NOMO-1 treated with DMSO at 0.1 percent for 48 hours (cell line): ENCODE data around the gene DNAH14.
"Not testable (repeated sequence)": the region's sequence is repeated elsewhere in the genome, so short reads cannot be mapped to it uniquely, and the experiment has no call there.

Experiments used
- DNase-seq: peaks from one replicate; lab custom pipeline; 2025; ENCODE audit not compliant: unreplicated experiment; lab: John Stamatoyannopoulos, UW

DNAH14 gene

DNA sequence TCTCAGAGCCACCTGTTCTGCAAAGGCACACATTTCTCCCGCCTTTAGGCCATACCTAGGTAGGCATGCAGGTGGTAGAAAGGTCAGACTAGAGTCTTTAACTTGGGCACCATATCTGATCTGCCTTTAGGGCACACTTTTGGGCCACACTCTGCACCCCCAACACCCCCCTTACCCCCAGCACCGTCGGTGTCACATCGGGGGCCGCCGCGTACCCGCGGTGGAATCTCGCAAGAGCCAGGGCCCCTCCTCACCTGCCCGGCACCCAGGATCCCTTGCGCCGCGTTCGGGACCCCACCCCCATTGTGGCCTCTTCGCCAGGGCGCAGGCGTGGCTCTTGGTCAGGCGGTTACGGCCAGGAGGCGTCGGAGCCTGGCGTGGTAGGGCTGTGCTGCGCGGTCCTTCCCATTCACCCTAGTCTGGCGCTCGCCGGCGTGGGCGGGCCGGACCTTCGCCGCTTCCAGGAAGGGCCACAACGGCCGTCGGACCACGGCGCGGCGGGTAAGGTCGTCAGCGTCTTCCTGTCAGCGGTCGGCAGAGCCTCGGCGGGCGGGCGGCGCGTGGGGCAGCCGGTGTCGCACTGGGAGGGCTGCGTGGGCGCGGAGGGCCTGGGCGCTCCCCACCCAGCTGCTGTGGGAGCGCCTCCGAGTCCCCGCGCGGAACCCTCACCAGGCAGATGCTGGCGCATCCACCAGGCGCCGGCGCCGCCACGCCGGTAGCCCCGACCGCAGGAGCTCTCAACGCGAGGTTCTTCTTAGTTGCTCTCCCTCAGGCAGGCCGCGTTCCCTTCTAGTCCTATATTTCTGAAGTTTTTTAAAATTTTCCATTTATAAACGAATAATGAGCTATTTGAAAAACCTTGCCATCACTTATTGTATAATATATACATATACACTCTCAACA lies at the start of gene DNAH14:
DNAH14 (plus strand) TSS at position 341 of the 903 bp plus-strand sequence. CDS start 23,028 bp downstream, outside the sequence.
- peak; percentile 53 for DNase-seq

DNA sequence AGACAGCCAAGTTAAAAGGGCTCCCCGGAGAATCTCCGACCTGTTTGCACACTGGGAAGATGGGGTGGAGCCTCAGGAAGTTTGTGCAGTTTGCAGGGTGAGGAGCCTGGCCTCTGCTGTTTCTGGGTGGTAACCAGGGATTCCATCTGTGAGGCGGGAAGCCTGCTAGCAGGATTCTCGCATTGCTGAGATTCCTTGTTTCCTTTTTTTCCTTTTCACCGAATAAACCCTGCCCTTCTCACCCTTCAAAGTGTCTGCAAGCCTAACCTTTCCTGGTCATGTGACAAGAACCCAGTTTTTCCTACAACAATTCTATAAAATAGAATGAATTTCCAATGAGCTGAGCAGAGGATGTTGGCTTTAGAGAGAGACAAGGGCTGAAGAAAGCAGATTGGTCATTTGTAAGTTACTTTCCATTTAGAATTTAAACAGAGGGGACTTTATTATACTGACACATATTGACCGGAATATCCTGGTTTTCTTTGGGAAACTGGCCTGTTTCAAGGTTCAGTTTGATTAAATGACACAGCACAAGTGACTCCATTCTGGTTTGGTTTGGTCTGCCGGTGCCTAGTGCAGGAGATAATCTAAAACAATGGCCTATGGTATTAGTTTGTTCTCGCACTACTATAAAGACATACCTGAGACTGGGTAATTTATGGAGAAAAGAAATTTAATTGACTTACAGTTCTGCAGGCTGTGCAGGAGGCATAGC lies 48.7 kb upstream of the DNAH14 start:
- DNase-seq = no peak

DNA sequence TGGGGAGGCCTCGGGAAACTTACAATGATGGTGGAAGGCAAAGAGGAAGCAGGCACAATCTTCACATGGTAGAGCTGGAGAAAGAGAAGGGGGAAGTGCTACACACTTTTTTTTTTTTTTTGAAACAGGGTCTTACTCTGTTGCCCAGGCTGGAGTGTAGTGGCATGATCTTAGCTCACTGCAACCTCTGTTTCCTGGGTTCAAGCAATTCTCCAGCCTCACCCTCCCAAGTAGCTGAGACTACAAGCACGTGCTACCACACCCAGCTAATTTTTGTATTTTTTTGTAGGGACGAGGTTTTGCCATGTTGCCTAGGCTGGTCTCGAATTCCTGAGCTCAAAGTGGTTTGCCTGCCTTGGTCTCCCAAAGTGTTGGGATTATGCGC lies 48.2 kb upstream of the DNAH14 start:
- peak; percentile 10 for DNase-seq

DNA sequence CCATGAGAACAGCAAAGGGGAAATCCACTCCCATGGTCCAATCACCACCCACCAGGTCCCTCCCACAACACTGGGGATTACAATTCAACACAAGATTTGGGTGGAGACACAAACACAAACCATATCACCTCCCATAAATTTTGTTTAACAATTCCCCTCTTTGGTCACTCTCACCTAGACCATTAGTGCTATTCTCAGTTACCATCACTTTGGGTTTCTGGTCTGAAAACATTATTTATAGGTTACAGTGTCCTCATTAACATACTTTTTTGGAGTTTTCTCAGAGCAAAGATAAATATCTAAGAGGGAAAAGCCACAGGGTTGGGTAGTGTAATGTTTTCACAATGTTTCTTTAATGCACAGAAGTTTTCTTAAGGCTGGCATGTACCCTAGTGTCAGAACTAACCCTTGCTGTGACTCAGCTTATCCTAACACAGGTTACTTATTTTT lies 47.7 kb upstream of the DNAH14 start:
- DNase-seq = no peak

DNA sequence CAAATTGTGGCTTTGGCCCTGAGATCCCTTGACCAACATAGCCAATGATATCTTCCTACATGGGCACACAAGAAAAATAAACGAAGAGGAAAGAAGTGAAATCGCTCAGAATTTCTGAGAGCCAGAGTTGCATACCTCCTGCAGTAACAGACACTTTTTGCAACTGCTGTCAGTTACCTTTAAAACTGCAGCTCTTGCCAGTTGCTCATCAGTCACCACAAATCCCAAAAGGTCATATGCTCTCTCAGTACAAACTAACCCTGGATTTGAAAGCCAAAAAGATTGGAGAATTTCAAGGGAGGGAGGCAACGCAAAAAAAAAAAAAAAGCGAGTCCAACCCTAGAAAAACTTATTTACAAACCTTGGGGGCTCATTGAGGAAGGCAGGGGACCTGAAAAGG lies 47.2 kb upstream of the DNAH14 start:
- DNase-seq = no peak

DNA sequence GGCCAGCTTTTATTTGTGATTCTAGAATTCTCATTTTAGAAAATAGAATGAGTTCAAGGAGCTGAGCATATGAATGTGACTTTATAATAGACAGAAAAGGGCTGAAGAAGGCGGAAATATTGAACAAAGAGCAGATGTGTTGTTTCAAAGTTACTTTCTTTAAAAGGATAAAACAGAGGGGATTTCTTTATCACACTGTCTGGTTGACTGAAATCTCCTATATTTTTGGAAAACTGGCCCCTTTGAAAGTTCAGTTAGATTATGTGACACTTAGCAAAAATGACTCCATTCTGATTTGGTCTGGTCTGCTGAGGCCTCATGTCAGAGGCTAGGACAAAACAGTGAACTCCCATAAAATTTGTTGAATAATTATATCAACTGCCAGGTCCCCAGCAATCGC lies 46.4 kb upstream of the DNAH14 start:
- DNase-seq = no peak

DNA sequence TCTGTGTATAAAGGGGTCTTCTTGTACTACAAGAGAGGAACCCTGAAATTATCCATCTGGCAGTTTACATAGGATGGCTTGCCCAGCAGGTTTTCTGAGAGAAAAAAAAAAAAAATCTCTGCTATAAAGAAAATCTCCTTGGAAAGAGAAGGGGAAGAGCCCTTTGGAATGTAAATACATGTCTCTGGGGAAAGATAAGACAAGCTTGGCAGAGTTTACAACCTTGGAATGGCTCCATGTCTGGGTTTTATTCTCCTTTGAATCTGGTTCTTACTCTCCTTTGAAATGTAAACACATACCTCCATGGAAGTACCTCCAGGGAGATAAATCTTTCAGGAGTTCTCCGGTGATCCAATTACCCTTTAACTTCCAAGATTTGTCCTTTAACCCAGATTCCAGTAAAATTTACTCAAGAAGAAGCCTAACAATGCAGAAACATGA lies 45.1 kb upstream of the DNAH14 start:
- DNase-seq = no peak

DNA sequence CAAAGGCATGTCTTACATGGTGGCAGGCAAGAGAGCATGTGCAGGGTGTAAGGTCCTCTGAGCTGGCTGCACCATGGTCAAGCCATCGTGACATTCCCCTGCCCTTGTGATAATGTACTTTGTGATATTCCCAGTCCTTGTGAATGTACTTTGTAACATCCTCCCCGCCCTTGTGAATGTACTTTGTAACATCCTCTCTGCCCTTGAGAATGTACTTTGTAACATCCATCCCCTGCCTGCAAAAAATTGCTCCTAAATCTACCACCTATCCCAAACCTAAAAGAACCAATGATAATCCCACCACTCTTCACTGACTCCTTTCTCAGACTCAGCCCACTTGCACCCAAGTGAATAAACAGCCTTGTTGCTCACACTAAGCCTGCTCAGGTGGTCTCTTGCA lies 44.1 kb upstream of the DNAH14 start:
- not testable (repeated sequence) for DNase-seq

DNA sequence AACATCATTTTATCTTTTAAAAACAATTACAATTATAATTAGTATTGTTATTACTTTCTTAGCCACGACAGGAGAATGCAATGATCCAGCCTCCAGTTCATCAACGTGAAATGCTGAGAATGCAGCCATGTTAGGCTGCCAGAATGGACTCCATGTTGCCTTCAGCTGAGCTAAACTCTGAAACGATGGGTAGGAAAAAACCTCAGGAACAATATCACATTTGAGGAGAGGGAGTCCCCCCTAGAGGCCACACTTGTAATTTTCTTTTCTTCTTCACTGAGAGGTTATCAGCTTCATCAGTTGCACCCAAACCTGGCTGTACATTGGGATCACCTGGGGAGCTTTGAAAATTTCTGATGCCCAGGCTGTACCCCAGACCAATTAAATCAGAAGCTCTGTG lies 34.6 kb upstream of the DNAH14 start:
- no peak for DNase-seq

DNA sequence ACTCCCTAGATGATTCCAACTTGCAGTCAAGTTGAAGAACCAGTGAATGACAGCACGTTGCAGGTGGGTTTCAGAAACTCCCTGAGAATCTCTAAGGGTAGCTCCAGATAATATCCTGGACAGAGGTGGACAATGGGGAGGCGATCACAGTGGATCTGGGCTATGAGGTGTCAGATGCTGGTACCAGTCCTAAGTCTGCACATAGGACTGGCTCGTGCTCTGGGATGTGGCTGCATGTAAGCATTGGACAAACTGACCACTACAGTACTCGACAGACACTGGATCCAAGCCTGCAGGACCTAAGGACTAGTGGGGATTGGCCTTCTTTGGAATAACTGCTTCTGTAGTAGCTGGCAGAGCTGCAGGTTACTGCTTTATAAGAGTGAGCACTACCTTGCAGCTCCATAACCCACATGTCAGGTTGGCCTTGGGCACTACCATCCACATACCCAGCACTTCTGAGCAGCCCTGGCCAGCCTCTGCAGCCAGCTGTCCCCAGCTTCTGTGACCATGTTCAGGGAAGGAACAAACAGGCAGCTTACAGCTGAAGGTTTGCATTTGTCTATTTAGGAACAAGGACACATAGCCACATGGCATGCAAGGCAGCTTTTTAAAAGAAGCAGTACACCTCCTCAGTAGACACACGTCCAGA lies 33.2 kb upstream of the DNAH14 start:
- DNase-seq = no peak

DNA sequence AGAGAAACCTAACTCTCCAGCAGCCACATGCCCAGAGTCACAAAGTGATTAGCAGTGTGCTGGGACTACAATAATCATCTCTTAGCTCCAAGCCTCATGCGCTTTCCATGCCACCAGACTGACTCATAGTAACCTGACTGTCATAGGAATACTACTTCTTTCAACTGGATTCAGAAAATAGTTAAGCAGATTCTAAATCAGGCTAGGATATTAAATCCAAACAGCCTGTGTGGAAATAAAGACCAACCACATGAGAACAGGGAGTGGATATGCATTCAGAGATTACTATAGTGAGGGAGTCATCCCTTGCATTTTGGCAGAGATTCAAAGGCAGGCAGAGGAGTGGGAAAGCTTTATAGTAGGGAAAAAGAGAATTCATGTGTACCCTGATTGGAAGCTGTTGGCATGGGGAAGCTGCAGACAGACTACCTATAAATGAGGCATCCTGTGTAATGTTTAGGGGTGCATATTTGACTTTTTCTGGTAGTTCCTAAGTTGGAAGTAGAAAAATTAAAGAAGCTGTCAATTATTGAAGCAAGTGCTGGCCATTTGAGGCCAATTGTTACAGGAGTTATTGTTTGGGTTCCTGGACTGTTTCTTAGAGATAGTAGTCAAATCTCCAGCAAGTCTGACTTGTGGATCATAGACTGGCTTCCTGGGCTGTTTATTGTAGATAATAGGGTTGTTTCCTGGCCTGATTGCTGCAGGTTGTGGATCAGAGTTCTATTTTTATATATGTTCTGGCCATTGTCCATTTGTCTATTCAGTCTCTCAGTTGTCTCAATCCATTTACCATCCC lies 31.7 kb upstream of the DNAH14 start:
- DNase-seq = no peak

DNA sequence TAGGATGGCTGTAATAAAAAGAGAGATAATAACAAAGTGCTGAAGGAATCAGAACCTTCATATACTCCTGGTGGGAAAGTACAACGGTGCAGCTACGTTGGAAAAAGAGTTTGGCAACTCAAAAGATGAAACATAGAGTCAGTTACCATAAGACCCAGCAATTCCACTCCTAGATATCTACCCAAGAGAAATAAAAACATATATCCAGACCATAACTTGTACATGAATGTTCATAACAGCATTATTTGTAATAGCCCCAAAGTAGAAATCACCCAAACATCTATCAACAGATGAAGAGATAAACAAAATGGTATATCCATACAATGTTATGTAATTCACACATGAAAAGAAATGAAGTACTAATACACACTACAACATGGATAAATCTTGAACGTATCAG lies 30.5 kb upstream of the DNAH14 start:
- no peak for DNase-seq

DNA sequence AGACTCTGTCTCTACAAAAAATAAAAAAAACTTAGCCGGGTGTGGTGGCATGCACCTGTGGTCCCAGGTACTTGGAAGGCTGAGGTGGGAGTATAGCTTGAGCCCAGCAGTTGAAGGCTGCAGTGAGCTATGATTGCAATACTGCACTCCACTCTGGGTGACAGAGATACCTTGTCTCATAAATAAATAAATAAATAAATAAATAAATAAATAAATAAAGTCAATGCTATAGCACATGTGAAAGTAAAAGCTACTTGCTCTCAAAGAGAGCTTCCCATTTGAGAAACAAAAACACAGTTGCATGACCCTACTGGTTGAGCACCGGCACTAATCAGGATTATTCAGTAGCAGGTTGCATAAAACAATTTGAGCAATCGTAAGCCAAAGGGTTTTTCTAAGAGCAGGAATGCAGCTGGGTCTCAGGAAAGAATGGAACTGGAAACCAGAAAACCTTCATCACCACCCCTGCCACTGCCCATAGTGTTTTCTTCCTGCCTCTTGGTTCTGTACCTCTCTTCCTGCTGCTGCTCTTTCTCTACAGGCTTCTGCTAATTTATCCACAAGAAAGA lies 29.3 kb upstream of the DNAH14 start:
- DNase-seq = no peak

DNA sequence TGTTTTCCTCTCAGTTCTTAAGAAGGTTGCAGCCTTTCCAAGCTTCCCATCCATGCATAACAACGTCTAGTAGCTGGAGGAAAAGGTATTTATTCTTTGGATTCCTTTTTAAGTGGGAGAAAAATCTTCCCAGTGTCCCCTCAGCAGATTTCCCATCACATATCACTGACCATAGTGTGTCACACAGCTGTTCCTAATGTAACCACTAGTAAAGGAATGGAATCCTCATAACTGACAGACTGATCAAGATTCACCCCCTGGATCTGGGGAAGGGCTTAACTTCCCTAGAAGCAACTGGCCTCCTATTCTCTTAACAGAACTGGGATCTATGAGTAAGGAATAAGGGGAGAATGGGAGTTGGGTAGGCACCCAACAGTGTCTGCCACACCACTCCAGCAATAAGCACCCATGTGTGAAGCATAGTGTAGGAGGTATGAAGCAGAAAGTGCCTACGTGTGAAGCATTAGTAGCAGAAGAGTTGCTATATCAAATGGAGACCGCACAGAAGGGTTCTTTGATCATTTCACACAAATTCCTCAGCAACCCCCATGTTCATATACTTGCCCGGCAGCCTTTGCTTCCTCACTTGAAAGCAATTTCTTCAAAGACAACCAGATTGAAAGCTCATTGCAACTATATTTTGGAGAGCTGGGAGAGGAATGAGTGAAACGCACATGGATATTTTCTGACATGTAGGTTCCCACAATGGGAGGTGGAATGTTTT lies 28.2 kb upstream of the DNAH14 start:
- DNase-seq = no peak

DNA sequence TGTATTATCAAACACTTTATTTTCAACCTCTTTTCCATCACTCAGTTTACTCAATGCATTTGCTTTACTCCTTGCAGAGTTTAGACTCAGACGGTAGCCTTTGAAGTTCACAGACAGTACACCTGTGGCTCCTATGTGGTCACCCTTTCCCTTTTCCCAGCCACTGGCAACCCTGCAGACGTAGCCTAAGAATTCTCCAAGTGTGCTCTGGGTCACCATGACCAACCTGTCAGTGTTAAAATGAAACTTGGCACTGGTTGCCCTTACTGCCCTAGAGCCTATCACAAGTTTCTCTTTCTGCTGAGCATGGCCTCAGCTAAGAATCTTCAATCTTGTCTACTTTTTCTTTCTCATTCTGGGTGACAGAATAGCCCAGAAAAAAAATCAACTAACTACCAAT lies 25.5 kb upstream of the DNAH14 start:
- DNase-seq = no peak

DNA sequence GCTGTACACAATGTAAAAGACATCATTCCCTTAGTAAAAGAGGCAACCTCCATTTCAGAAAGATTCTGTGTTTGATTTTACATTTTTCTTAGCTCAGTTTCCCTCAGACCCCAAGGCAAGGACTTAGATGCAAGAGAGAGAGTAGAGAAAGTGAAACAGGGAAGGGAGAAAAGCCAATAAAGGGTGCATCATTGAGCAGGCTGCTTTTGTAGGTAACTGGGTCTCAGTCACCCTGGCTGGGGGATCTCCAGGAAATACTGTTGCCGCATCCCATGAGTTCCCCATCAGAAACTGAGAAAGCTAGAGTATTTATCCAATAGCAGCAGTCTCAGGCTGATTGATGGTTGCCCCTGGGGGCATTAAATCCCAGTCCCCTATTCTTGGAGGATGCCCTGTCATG lies 23.1 kb upstream of the DNAH14 start:
- DNase-seq = no peak

DNA sequence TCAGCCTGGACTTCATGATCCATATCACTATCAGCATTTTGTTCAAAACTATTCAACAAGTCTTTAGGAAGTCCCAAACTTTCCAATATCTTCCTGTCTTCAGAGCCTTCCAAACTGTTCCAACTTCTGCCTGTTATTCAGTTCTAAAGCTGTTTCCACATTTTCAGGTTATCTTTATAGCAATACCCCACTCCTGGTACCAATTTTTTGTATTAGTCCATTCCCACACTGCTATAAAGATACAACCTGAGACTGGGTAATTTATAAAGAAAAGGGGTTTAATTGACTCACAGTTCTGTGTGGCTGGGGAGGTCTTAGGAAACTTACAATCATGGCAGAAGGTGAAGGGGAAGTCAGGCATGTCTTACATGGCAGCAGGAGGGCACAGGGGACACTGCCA lies 18.3 kb upstream of the DNAH14 start:
- DNase-seq = no peak

DNA sequence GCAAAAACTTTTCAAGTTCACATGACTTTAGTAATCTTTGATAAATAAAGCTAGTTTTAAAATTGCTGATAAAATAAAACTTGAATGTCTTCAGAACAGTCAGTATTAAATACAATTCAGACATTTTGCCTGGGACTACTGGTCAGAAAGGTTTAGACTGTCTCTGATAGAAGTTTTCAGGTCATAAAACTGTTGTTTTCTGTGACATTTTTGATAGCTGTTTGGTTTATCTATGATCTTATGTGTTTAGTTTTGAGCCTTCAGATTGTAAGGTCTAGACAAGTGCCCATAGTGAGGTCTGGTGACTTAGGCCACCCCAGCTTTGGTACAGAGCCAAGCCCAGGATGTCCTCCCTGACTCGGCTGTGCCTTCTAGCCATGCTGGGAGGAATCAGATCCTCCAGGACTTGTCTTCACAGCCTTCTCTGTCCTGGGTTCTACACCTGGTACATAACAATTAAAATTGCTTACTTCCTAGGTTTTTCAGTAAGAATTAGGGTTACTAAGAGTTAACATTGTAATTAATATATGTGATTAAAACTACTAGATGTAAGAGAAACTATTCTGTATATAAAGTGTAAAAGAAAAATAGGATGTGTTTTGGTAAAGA lies 15.1 kb upstream of the DNAH14 start:
- no peak for DNase-seq

DNA sequence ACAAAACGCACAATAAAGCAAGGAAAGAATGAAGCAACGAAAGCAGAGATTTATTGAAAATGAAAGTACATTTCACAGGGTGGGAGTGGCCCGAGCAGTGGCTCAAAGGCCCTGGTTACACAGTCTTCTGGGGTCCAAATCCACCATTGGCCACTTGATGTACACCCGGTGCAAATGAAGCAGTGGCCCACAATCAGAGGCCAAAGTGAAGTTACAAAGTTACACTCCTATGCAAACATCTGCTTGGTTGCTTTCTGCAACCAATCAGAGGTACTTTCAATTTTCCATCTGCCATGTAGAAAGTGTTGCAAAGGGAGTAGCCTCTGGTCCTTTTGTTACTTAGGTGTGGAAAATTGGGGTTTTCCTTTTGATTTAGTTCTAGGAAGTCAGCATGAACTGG lies 10.0 kb upstream of the DNAH14 start:
- no peak for DNase-seq

DNA sequence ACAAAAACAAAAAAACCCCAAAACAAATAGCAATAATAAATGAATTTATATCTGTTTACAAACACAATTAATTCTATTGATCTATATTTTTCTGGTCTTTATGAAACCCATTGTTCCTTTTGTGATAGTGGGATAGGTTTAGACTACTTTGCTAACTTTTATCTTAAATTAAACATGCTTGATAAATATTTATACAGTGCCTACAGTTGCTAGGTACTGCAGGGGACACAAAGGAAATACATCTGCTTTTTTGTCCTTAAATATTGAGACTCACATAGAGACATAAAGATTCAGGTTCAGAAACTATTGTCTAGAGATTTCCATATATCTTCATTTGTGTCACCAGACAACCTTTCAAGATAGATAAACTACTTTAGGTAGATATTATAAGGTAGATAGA lies 8.5 kb upstream of the DNAH14 start:
- no peak for DNase-seq
